GM21367 (cell line): ENCODE data around the gene TNIK.

Source experiments
- ATAC-seq: cut with Tn5 transposase; IDR thresholded peaks from one replicate; pipeline ENCODE4 v1.9.1; 2021; ENCODE audit not compliant: unreplicated experiment

The TNIK gene

DNA sequence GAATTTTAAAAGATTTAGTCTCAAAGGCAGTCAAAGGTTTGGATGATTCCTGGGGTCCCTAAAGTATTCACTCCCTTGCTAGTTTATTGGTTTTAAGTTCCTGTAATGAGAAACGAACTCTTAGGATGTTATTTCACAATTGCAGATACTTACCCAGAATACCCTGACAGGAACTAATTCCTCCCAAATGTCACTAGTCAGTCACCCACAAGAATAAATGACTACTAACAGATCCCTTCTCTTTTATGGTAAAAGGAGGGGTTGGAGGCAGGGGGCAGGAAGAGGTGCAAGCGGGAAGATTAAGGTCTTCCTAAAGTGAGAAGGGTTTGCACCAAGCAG is 259.5 kb downstream of the TNIK start:
- no peak for ATAC-seq

DNA sequence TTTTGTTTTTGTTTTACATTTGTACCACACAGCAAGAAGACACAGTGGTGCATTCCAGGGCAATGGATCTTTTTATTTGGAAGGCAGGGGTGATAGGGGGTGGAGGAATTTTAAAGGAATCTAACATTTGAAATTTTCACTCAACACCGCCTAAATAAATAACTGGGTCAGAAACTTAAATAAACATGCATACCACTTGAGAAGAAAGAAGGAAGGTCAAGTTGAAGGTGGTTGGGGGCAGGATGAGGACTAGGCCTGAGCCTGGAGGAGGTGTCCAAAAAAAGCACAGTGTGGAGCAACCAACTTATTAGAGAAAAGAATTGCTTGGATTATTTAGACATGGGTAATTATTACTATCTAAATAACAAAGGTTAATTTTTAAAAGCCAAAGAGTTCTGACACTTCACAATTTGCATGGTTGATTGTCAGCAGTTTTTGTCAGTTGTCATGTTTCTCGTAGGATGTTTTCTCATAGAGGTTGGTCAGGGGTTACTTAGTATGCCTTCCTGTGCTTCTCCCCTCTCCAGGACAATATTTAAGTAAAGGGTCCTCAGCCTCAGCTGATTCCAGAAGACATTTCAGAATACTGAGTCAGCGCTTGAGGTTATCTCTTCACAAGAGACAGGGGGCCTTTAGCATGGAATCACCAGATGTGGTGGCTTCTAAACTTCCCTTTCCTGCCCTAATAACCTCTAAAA is 260.0 kb downstream of the TNIK start:
- ATAC-seq, result no peak

DNA sequence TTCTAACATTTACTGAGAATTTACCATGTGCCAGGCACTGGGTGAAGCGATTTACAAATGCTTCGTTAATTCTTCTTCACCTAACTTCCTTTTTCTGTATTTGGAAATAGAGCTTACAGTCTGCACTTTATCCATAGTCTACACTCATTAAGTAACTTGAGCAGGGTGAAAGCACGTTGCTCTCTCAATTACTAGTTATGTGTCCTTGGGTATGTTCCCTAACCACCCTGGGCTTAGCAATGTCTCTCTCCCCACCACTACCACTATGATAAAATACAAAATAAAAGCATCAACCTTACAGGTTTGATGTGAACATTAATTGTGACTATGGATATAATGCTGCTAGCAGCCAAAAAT is 260.8 kb downstream of the TNIK start:
- ATAC-seq, result no peak

DNA sequence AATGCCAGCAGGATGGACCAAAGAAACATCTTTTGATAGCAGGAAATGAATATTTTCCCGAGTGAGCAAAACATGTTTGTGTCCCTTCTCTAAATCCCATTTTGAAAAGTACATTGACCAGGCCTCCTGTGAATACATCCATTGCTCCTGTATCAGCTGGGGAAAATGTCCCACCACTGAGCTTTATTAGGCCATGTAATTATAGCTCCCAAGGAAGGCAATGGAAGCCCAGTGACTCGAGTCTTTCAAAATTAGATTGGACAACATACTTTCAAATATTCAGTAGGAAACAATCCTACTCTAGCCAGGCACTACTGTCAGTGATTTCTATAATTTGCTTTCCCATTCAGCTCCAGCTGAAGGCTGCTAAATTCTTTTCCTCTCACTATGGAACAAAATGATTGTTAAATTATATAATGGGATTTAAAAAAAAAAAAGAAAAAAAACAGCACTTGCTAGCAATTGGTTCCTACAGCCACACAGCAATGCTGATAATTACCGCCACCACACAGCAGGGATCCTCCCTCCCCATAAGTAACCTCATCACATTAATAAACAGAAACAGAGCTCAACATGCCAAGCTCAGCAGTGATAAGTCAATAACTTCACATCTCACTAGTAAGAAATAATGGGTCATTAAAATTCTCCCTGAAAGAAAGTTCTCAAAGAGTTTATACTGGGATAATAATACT is 261.3 kb downstream of the TNIK start:
- no peak for ATAC-seq

DNA sequence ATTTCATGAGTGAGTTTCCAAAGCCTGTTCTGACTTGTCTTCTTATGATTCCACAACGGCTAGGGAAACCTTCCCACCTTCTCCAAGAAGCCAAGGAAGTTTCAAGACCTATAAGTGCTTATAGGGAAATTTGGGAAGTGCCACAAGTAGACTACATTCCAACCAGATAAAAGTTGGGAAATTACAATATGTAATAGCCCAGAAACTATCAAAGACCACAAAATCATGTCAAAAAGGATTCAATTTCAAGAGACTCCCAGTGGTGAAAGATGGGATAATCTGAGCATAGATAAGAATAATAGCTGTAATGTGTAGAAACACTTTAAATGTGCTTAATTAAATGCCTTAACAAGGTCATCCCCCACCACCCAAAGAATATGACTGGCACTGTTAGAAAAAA is 264.5 kb downstream of the TNIK start:
- ATAC-seq, result no peak

DNA sequence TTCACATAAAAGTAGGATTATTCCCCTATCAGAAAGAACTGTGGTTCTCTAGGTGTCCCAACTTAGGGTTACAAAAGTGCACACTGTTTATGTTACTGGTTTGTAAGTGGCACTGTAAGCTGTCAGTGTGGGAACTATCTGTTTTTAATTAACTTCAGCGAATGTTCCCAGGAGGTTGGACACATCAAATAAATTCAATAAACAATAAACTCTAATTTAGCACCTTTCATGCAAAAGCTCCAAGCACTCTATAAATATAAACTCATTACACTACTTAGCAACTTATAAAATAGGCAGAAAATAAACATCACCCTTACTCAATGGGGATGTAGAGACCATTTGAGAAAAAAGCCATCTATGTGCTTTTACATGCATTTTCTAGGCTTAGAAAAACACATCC is 265.2 kb downstream of the TNIK start:
- ATAC-seq, result no peak

DNA sequence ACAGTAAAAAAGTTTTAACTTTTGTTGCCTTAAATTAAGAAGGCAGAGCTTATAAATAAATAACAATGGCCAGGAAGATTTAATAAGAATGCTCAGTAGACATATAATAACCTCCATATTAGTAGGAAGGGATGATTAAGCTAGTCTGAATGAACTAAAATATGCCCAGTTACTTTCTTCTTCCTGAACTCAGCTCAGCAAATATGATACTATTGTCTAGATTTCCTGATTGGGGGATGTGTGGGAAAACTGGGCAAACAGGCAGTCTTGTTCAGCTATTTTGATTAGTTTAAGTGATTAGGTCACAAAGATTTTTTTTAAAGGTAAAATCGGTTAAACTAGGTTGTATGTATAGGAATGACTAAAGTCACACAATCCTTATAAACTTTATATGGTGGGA is 266.5 kb downstream of the TNIK start:
- no peak for ATAC-seq

DNA sequence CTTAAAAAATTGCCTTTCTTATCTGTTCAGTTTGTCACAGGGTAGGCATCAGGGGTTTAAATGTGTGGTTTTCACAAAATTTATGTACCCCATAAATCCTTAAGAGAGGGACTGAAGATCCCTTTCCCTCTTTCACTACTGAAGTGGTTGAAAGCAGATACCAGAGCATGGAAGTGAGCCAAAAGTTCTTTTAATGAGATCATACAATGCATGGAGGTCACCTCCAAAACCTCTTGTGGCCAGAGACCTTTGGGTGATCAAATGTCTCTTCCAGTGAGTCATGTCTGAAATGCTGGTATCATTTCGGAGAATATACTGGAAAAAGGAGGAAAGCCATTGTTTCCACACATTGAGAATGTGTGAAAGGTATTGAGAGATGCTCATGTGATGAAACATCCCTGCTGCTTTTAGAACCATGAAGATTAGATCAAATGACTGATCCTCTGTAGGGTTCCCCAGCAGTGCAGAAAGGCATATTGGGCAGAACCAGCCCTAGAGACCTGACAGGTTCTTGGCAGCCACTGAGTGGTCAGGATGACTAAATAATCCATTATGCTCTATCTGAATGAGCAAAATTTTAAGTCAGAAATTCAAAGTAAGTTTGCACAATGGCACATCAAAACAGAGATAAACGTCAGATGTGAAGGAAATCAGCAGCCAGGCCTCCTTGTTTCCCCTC is 267.9 kb downstream of the TNIK start:
- ATAC-seq, result no peak

DNA sequence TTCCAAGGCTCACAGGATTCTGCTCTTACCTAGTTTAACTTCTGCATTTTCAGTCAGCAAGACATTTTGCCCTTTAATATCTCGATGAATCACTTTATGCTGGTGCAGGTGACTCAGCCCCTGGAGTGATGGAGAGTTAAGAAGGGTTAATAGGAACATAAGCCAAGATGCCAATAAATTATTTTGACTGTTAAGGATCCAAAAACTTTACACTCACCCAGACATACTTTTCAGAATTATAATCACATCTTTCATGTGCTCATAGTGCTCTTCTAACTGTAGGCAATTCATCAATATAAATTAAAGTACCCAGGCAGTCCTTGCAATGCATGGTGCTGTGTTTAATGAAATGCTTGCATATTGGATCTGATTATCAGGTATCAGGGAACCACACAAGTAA is 269.5 kb downstream of the TNIK start:
- no peak for ATAC-seq

DNA sequence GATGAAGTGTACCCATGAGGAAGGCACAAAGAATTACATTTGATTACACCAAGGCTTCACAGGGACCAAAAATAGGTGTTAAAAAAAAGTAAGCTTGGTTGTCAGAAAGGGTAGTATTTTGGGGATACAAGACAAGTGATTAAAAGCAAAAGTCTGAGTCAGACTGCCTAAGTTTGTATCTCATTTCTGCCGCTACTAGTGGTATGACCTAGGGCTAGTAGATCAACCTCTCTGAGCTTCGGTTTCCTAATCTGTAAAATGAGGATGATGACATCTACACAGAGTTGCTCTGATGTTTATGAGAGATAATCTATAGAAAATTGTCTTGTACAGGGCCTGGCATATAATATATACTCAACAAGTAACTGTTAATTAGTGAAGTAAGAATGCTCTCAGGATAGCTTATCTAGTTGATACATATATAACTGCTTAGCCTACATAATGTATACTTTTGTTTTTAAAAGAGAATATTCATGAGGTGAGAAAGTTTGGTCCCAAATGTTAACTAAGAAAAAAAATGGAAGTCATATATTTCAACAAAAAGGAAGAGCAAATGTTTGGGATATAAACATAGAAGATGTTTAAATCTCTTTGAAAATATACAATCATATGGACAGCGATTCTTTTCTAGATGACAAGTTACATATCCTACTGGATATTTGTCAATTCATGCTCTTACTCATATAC is 270.7 kb downstream of the TNIK start:
- no peak for ATAC-seq

DNA sequence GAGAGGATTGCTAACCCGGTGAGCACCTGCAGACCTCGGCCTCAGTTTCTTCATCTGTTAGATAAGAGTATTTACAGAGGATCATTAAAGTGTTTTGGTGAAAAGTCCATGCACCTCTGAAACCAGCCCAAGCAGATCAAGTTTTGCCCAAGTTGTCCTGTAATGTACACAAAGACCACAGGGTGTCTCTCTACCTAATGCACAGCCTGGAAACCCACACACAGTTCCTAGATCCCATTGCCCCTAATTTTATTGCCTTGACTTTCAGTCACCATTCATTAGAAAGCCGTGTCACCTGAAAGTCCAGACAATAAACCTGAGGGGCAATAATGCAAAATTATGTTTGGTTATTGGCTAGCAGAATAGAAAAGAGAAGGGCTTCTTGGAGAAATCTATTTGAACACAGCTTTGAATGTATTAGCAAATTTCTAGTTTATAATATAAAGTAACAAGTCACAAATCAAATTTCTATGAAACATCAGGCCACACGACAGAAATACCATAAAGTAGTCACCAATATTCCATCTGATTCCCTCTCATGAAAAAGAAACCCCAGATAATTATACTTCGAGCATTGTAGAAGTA is 272.4 kb downstream of the TNIK start:
- ATAC-seq, result peak; percentile 32

DNA sequence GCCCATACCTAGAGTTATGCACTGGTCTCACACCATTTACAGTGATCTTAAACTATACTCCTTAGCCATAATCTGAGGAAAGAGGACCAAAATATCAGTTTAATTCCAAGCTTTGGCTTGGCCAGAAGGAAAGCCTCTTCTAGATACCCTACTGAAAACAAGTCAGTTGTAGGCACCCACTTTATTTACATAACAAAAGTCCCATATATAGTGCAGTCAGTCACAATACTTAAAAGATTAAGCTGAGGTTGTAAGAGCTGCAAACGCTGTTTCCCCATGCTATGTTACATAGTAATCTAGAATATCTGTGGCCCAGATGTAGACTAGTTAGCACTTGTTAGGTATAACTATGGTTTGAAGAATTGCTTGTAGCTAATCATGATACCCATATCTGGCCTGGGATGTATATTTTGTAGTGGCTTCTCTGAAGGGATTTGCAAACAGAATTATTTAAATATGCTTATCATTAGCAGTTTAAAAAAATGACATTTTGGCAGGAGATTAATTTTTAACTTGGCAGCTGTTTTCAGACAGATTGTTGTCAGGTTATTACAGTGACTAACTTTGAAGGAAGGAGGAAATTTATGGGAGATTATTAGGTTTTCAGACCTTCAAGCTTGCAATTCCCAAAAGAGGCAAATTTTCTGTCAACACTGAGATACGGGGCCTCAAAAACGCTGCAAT is 273.2 kb downstream of the TNIK start:
- no peak for ATAC-seq

DNA sequence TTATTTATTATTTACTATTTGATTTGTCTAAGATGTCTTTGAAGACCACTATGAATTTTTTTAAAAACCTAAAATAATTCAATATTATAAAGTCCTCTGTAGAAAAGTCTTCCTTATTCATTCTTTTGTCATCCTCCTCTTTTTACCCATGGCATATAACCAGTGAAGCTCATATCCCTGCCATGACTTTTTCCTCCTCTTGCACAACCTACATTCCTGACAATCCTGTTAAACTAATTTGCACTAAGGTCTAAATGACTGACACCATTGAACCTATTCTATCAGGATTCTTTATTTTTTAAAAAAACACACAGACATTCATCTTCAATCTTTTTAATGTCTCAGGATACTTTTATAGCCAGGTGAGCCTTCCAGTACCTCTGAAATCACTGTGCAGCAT is 273.8 kb downstream of the TNIK start:
- ATAC-seq, result no peak

DNA sequence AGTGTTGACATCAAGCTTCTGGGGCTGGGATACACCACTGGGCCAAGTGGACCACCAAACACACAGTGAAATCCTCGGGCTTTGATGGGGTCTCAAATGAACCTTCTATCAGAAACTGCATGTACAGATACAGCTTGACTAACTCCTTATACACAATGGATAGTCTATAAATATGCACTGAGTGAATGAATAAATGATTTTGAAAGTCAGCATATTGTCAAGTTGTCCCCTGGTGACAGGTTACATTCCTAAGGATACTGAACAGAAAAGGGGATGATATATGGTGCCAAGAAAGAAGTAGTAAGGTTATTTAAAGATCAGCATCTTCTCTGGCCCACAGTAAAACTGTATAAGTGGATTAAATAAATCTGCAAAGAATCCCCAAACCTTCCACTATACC is 274.2 kb downstream of the TNIK start:
- ATAC-seq, result no peak

DNA sequence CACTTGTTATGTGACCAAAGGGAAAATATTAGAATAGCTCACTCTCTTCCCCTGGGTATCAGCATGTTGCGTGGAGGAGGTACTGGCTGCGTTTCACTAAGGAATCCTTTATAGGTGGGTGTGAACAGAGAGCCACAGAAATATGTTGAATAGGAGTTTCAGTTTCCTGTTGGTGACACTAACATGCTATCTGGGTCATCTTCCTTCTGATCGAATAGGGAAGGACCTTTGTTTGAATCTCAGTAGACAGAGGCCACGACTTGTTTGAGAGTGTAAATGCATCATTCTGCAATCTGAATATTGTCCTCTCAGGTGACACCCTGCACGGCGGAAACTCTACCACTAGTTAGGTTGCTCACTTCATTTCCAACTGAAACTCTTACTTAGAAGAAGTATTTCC is 275.8 kb downstream of the TNIK start:
- peak; percentile 78 for ATAC-seq

DNA sequence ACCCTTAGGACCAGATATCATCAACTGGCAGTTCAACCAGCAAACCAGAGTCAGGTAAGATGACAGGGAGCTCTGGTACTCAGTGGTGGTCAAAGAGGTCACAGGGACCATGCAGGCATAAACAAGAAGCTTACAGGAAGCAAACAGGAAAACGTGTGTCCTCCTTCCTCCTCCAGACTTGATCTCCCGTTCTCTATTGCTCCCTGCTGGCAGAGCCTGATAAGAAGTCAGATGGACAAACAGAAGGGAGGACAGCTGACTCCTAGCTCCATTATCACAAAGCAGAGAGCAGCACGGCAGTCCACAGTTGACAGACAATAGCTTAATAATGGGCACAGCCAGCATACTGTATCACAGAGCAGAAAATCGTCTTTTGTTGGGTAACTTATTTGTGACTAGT is 277.2 kb downstream of the TNIK start:
- no peak for ATAC-seq

DNA sequence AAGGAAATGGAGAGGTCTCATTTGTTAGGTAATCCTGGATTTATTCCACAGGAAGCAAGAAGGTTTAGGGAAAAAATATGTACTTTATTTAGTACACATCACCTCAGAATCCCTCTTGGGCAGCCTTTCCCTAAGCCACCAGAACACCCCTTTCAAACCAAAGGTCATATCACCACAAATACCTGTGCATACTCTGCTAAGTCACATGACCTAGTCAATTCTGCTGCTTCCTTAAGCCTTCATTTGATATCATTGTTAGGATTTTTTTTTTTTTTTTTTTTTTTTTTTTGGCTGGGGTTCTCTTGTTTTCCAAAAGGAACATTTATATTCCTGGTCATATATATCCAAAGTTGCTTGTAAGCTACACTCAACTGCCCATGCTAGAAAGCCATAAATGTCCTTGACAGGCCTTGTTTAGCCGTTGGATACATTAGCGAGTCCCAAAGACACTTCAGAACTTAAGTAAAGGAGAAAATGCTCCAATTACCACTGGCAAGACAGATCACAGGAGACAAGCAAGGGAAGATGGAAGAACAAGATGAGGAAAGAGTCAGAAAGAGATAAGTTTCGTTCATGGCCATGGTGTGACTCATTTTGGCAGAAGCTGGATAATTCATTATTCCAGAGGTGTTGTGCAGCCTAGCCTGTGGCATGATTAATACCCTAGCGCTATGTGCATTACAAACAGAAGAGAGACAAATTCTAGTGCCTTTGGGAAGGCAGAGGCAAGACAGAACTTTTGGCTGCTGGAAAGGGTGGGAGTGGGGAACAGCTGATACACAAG is 278.1 kb downstream of the TNIK start:
- ATAC-seq, result no peak

DNA sequence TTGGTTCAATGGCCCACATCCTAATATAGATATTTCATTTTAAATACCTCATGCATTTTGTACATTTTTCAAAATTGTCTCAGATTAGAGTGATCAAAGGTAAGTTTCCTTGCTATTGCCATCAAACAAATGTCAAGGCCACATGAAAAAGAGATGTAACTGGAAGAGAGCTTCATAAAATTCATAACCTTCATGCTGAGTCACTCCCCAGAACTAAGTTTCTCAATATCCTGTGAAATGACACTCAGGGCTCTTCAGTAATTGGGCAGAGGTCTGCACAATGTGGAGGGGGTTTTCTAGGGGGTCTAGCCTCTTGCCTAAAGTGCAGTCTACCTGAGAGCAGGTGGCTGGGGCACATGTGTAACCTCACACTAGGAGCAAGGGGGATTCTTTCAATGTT is 281.5 kb downstream of the TNIK start:
- no peak for ATAC-seq

DNA sequence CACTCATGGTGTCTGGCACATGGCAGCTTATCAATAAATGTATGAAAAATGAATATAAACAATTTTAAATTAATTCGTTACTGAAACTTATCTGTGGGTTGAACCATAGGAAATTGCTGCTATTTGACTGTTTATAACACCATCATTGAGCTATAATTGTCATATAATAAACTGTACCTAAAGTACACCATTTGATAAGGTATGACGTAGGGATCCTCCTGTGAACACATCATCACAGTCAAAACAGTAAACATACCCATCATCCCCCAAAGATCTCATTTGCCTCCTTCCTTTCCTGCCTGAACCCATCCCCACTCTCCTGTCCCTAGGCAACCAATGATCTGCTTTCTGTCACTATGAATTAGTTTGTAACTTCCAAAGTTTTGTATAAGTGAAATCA is 282.7 kb downstream of the TNIK start:
- ATAC-seq, result no peak

DNA sequence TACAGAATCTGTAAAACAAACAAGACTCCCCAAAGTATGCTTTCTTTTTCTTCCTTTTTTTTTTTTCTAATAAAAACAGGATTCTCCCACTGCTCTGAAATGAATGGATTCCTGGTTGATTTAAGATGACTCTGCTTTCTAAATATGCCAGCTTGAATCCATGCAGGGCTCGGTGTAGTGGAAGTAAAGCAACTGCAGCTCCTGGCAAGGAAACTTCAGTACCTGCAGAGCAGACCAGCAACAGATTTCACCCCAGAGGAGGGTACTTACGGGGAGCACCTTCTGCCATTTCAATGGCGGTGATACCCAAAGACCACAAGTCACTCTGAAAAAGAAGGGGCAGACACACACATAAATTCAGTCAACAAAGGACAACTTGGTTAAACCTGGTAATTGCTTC is 283.1 kb downstream of the TNIK start:
- no peak for ATAC-seq
